Neural cell (in vitro differentiated cells): ENCODE results near the gene EBLN2. TPM values are rescaled to one million over a fixed set of nuclear protein-coding genes. Genes with fewer than 3 reads are reported as not detected.

Experiments
- H2AFZ ChIP-seq: fragments of 200-600, 300-800 bp; sonication (generic), shearing (Covaris generic); 2 replicates; pipeline ENCODE4 v1.6.0; 2014; ENCODE audit warnings: low read depth, mild to moderate bottlenecking, antibody characterized with exemption, low read length, moderate library complexity
- H3F3A ChIP-seq: fragments of 200-600 bp; shearing (Covaris generic); 2 replicates; pipeline ENCODE4 v1.6.1; 2016; ENCODE audit warnings: mild to moderate bottlenecking, moderate library complexity, mixed read lengths, antibody characterized with exemption, low read length; ENCODE audit not compliant: insufficient read depth, poor library complexity, severe bottlenecking
- H3K27ac ChIP-seq: fragments of 200-600, 300-800 bp; sonication (generic), shearing (Covaris generic); 2 replicates; pipeline ENCODE4 v1.5.1; 2014; ENCODE audit warnings: mild to moderate bottlenecking, low read length, moderate library complexity
- H3K27me3 ChIP-seq: fragments of 300-800, 200-600 bp; sonication (generic), shearing (Covaris generic); 2 replicates; pipeline ENCODE4 v1.6.0; 2014; ENCODE audit warnings: mild to moderate bottlenecking, low read depth, low read length, moderate library complexity; ENCODE audit not compliant: insufficient read depth
- H3K36me3 ChIP-seq: fragments of 300-800, 200-600 bp; sonication (generic), shearing (Covaris generic); 2 replicates; pipeline ENCODE4 v1.5.1; 2014; ENCODE audit warnings: mild to moderate bottlenecking, antibody characterized with exemption, low read length, moderate library complexity; ENCODE audit not compliant: insufficient read depth
- H3K4me2 ChIP-seq: fragments of 300-800, 200-600 bp; sonication (generic), shearing (Covaris generic); 2 replicates; pipeline ENCODE4 v1.6.0; 2014; ENCODE audit warnings: mild to moderate bottlenecking, low read length
- H3K4me3 ChIP-seq: fragments of 300-800, 200-600 bp; sonication (generic), shearing (Covaris generic); 2 replicates; pipeline ENCODE4 v1.5.1; 2014; ENCODE audit warnings: mild to moderate bottlenecking, low read length, moderate library complexity
- H3K79me2 ChIP-seq: fragments of 200-600 bp; shearing (Covaris generic); replicated peaks from 2 replicates; pipeline ENCODE4 v1.6.0; 2014; ENCODE audit warnings: mild to moderate bottlenecking, low read length, moderate library complexity; ENCODE audit not compliant: insufficient read depth
- H3K9ac ChIP-seq: fragments of 300-800, 200-600 bp; sonication (generic), shearing (Covaris generic); 2 replicates; pipeline ENCODE4 v1.6.1; 2016; ENCODE audit warnings: mild to moderate bottlenecking, low read length, mixed read lengths
- H3K9me2 ChIP-seq: fragments of 200-600 bp; shearing (Covaris generic); 2 replicates; pipeline ENCODE4 v1.6.1; 2016; ENCODE audit warnings: mild to moderate bottlenecking, low read length, mixed read lengths; ENCODE audit not compliant: insufficient read depth
- H3K9me3 ChIP-seq: fragments of 200-600, 300-800 bp; sonication (generic), shearing (Covaris generic); 2 replicates; pipeline ENCODE4 v1.6.1; 2016; ENCODE audit warnings: mild to moderate bottlenecking, mixed run types, low read length, moderate library complexity, mixed read lengths
- H4K20me1 ChIP-seq: fragments of 200-600 bp; shearing (Covaris generic); 2 replicates; pipeline ENCODE4 v1.6.1; 2016; ENCODE audit warnings: mild to moderate bottlenecking, mixed run types; ENCODE audit not compliant: insufficient read depth
- CTCF ChIP-seq: fragments of 450-650 bp; IDR thresholded peaks from 2 replicates; pipeline ENCODE4 v1.5.1; 2014; ENCODE audit warnings: antibody characterized with exemption, mild to moderate bottlenecking, moderate library complexity; ENCODE audit not compliant: poor library complexity, severe bottlenecking
- EP300 ChIP-seq: fragments of 450-650 bp; conservative IDR thresholded peaks from 2 replicates; pipeline ENCODE4 v1.6.1; 2014; ENCODE audit warnings: antibody characterized with exemption, mild to moderate bottlenecking, moderate library complexity; ENCODE audit not compliant: poor library complexity, severe bottlenecking
- EZH2 ChIP-seq: fragments of 200-600, 300-800 bp; shearing (Covaris generic), sonication (generic); IDR thresholded peaks from 2 replicates; pipeline ENCODE4 v1.6.1; 2014; ENCODE audit warnings: antibody characterized with exemption, low read length, borderline replicate concordance, mild to moderate bottlenecking; ENCODE audit not compliant: insufficient read depth, poor library complexity, severe bottlenecking
- MXI1 ChIP-seq: fragments of 450-650 bp; conservative IDR thresholded peaks from 2 replicates; pipeline ENCODE4 v1.6.1; 2014; ENCODE audit warnings: antibody characterized with exemption, mild to moderate bottlenecking; ENCODE audit not compliant: poor library complexity, severe bottlenecking
- POLR2AphosphoS5 ChIP-seq: IDR thresholded peaks from 2 replicates; pipeline ENCODE4 v1.6.1; 2012
- RAD21 ChIP-seq: fragments of 450-650 bp; conservative IDR thresholded peaks from 2 replicates; pipeline ENCODE4 v1.6.1; 2014; ENCODE audit warnings: antibody characterized with exemption, mild to moderate bottlenecking, moderate library complexity
- REST ChIP-seq: IDR thresholded peaks from 2 replicates; pipeline ENCODE4 v1.6.1; 2012; ENCODE audit warnings: borderline replicate concordance
- SMC3 ChIP-seq: fragments of 450-650 bp; conservative IDR thresholded peaks from 2 replicates; pipeline ENCODE4 v1.6.1; 2014; ENCODE audit warnings: antibody characterized with exemption, mild to moderate bottlenecking, moderate library complexity; ENCODE audit not compliant: poor library complexity
- TAF1 ChIP-seq: IDR thresholded peaks from 2 replicates; pipeline ENCODE4 v1.6.1; 2012; ENCODE audit warnings: low read depth
- polyA plus RNA-seq: library from polyadenylated mRNA; depleted of rRNA; stranded (reverse); fragments of >200 nt; gene quantifications from 2 replicates; pipeline ENCODE4 v1.2.3, GENCODE V29; 2014

EBLN2 gene
- polyA plus RNA-seq, 1 donor from 2014 or later: 8.3 TPM

- H3K4me3 ChIP-seq: no peak overlapping the region
- H4K20me1 ChIP-seq: no peaks in the 10 kb centered on the region
Measured at GRCh38 chr3:73024836-73025235, 36.6 kb upstream of the EBLN2 start.

GRCh38 chr3:73026111-73026759 is 35.2 kb upstream of the EBLN2 start:
- no peaks in the 10 kb centered on the region for H3F3A ChIP-seq
- no peaks in the 10 kb centered on the region for H3K9me2 ChIP-seq
- no peaks in the 10 kb centered on the region for H3K36me3 ChIP-seq
- no peak overlapping the region for H3K27ac ChIP-seq
- no peak overlapping the region for H2AFZ ChIP-seq
- TF ChIP-seq RAD21 (no peak), TAF1 (no peak), REST (no peak), MXI1 (no peak), POLR2AphosphoS5 (no peak), CTCF (no peak), EP300 (no peak)
- H3K27me3 ChIP-seq: no peaks in the 10 kb centered on the region
- H3K9ac ChIP-seq: no peak overlapping the region
- H3K4me3 ChIP-seq: no peak overlapping the region
- peaks cover 97% of the 10 kb centered on the region for H3K79me2 ChIP-seq
- H3K9me3 ChIP-seq: no peaks in the 10 kb centered on the region
- no peaks in the 10 kb centered on the region for H4K20me1 ChIP-seq
- no peak overlapping the region for H3K4me2 ChIP-seq

More at GRCh38 chr3:73024836-73025235, 36.6 kb upstream of the EBLN2 start:
- no peaks in the 10 kb centered on the region for H3K9me3 ChIP-seq
- no peak overlapping the region for H3K4me2 ChIP-seq
- no peaks in the 10 kb centered on the region for H3F3A ChIP-seq
- H3K27ac ChIP-seq: no peak overlapping the region
- no peaks in the 10 kb centered on the region for H3K9me2 ChIP-seq
- no peak overlapping the region for H3K9ac ChIP-seq
- no peak overlapping the region for H2AFZ ChIP-seq
- peaks cover 100% of the 10 kb centered on the region for H3K79me2 ChIP-seq
- TF ChIP-seq CTCF (no peak), REST (no peak), SMC3 (no peak), EZH2 (no peak), TAF1 (no peak)
- H3K27me3 ChIP-seq: no peaks in the 10 kb centered on the region
- no peaks in the 10 kb centered on the region for H3K36me3 ChIP-seq
